ENCODE results near the gene PCP4L1.
A peak's percentile ranks its signal among the peaks of the same experiment; 100 is the strongest.

PCP4L1 gene

GRCh38 chr1:161227196-161227871 is 31.2 kb upstream of the PCP4L1 start:
- no peak for TF ChIP-seq POU2F2 (IDR thresholded peaks at IDR 0.05; ENCODE audit: low read depth, low read length)
- TF ChIP-seq TAF1 (IDR thresholded peaks at IDR 0.05; ENCODE audit: low read depth, low read length), result no peak; the same call in 1 of the 2 replicates
- peak; percentile 96 for TF ChIP-seq SPI1 (IDR thresholded peaks at IDR 0.05; ENCODE audit: low read depth, low read length)
- TF ChIP-seq POLR2AphosphoS5 (IDR thresholded peaks at IDR 0.05; ENCODE audit: low read depth, low read length), result no peak
- TF ChIP-seq POLR2A (IDR thresholded peaks at IDR 0.05; ENCODE audit: low read depth, low read length), result no peak
- no peak for TF ChIP-seq PAX5 (IDR thresholded peaks at IDR 0.05; ENCODE audit: insufficient read depth, low read length, severe bottlenecking)
- DNase-seq (ENCODE audit: insufficient read length, low spot score) (peak; percentile 50), FAIRE-seq (peak; percentile 95)

GRCh38 chr1:161228032-161228431 is 30.5 kb upstream of the PCP4L1 start:
- TF ChIP-seq SPI1 (IDR thresholded peaks at IDR 0.05; ENCODE audit: low read depth, low read length) (no peak), POU2F2 (IDR thresholded peaks at IDR 0.05; ENCODE audit: low read depth, low read length) (no peak), POLR2AphosphoS5 (IDR thresholded peaks at IDR 0.05; ENCODE audit: low read depth, low read length) (no peak), POLR2A (IDR thresholded peaks at IDR 0.05; ENCODE audit: low read depth, low read length) (no peak), PAX5 (IDR thresholded peaks at IDR 0.05; ENCODE audit: insufficient read depth, low read length, severe bottlenecking) (no peak), TAF1 (IDR thresholded peaks at IDR 0.05; ENCODE audit: low read depth, low read length) (no peak)
- DNase-seq (ENCODE audit: insufficient read length, low spot score) (no peak), FAIRE-seq (no peak)

GRCh38 chr1:161229896-161230295 is 28.6 kb upstream of the PCP4L1 start:
- no peak for FAIRE-seq
- TF ChIP-seq POU2F2 (IDR thresholded peaks at IDR 0.05; ENCODE audit: low read depth, low read length), result no peak
- TF ChIP-seq TAF1 (IDR thresholded peaks at IDR 0.05; ENCODE audit: low read depth, low read length), result no peak
- TF ChIP-seq POLR2AphosphoS5 (IDR thresholded peaks at IDR 0.05; ENCODE audit: low read depth, low read length), result no peak
- TF ChIP-seq PAX5 (IDR thresholded peaks at IDR 0.05; ENCODE audit: insufficient read depth, low read length, severe bottlenecking), result no peak
- TF ChIP-seq POLR2A (IDR thresholded peaks at IDR 0.05; ENCODE audit: low read depth, low read length), result no peak
- TF ChIP-seq SPI1 (IDR thresholded peaks at IDR 0.05; ENCODE audit: low read depth, low read length), result no peak
- DNase-seq (ENCODE audit: insufficient read length, low spot score), result no peak

- no peak for TF ChIP-seq POLR2AphosphoS5 (IDR thresholded peaks at IDR 0.05; ENCODE audit: low read depth, low read length)
- no peak for TF ChIP-seq TAF1 (IDR thresholded peaks at IDR 0.05; ENCODE audit: low read depth, low read length)
- no peak for TF ChIP-seq SPI1 (IDR thresholded peaks at IDR 0.05; ENCODE audit: low read depth, low read length)
- TF ChIP-seq POLR2A (IDR thresholded peaks at IDR 0.05; ENCODE audit: low read depth, low read length), result no peak
- no peak for TF ChIP-seq POU2F2 (IDR thresholded peaks at IDR 0.05; ENCODE audit: low read depth, low read length)
- TF ChIP-seq PAX5 (IDR thresholded peaks at IDR 0.05; ENCODE audit: insufficient read depth, low read length, severe bottlenecking), result no peak
- FAIRE-seq, result no peak
- DNase-seq (ENCODE audit: insufficient read length, low spot score), result no peak
These were observed 27.8 kb upstream of the PCP4L1 start for GRCh38 chr1:161230762-161231161.

- no peak for DNase-seq (ENCODE audit: insufficient read length, low spot score)
- no peak for TF ChIP-seq POU2F2 (IDR thresholded peaks at IDR 0.05; ENCODE audit: low read depth, low read length)
- no peak for TF ChIP-seq PAX5 (IDR thresholded peaks at IDR 0.05; ENCODE audit: insufficient read depth, low read length, severe bottlenecking)
- TF ChIP-seq POLR2A (IDR thresholded peaks at IDR 0.05; ENCODE audit: low read depth, low read length), result no peak
- TF ChIP-seq SPI1 (IDR thresholded peaks at IDR 0.05; ENCODE audit: low read depth, low read length), result no peak
- no peak for TF ChIP-seq POLR2AphosphoS5 (IDR thresholded peaks at IDR 0.05; ENCODE audit: low read depth, low read length)
- no peak for TF ChIP-seq TAF1 (IDR thresholded peaks at IDR 0.05; ENCODE audit: low read depth, low read length)
- no peak for FAIRE-seq
These were observed 25.4 kb upstream of the PCP4L1 start for GRCh38 chr1:161233102-161233501.

GRCh38 chr1:161235957-161236775 is 22.4 kb upstream of the PCP4L1 start:
- DNase-seq (ENCODE audit: insufficient read length, low spot score) (no peak), FAIRE-seq (no peak)
- TF ChIP-seq POLR2A (IDR thresholded peaks at IDR 0.05; ENCODE audit: low read depth, low read length) (no peak), PAX5 (IDR thresholded peaks at IDR 0.05; ENCODE audit: insufficient read depth, low read length, severe bottlenecking) (no peak), POLR2AphosphoS5 (IDR thresholded peaks at IDR 0.05; ENCODE audit: low read depth, low read length) (no peak), TAF1 (IDR thresholded peaks at IDR 0.05; ENCODE audit: low read depth, low read length) (no peak), POU2F2 (IDR thresholded peaks at IDR 0.05; ENCODE audit: low read depth, low read length) (no peak), SPI1 (IDR thresholded peaks at IDR 0.05; ENCODE audit: low read depth, low read length) (no peak)

GRCh38 chr1:161238039-161238473 is 20.5 kb upstream of the PCP4L1 start, which contains the start of gene NR1I3:
Gene NR1I3 (minus strand): TSS chr1:161238203. CDS start chr1:161236565, 1,638 bp downstream.
- TF ChIP-seq POU2F2 (IDR thresholded peaks at IDR 0.05; ENCODE audit: low read depth, low read length) (no peak), POLR2A (IDR thresholded peaks at IDR 0.05; ENCODE audit: low read depth, low read length) (no peak), POLR2AphosphoS5 (IDR thresholded peaks at IDR 0.05; ENCODE audit: low read depth, low read length) (no peak), PAX5 (IDR thresholded peaks at IDR 0.05; ENCODE audit: insufficient read depth, low read length, severe bottlenecking) (no peak), SPI1 (IDR thresholded peaks at IDR 0.05; ENCODE audit: low read depth, low read length) (no peak), TAF1 (IDR thresholded peaks at IDR 0.05; ENCODE audit: low read depth, low read length) (no peak)
- FAIRE-seq (no peak), DNase-seq (ENCODE audit: insufficient read length, low spot score) (no peak)

GRCh38 chr1:161241682-161242081 is 16.9 kb upstream of the PCP4L1 start:
- no peak for DNase-seq (ENCODE audit: insufficient read length, low spot score)
- TF ChIP-seq TAF1 (IDR thresholded peaks at IDR 0.05; ENCODE audit: low read depth, low read length) (no peak), POLR2A (IDR thresholded peaks at IDR 0.05; ENCODE audit: low read depth, low read length) (no peak), POLR2AphosphoS5 (IDR thresholded peaks at IDR 0.05; ENCODE audit: low read depth, low read length) (no peak), PAX5 (IDR thresholded peaks at IDR 0.05; ENCODE audit: insufficient read depth, low read length, severe bottlenecking) (no peak), POU2F2 (IDR thresholded peaks at IDR 0.05; ENCODE audit: low read depth, low read length) (no peak), SPI1 (IDR thresholded peaks at IDR 0.05; ENCODE audit: low read depth, low read length) (no peak)
- no peak for FAIRE-seq

- TF ChIP-seq POU2F2 (IDR thresholded peaks at IDR 0.05; ENCODE audit: low read depth, low read length), result no peak
- FAIRE-seq, result no peak
- DNase-seq (ENCODE audit: insufficient read length, low spot score), result no peak
These were observed 16.2 kb upstream of the PCP4L1 start for GRCh38 chr1:161242313-161242712.

Data from GM12891 (cell line).